GM19397 (cell line): Measurements from ENCODE around the gene ASB18.
"Not testable (repeated sequence)": the region's sequence is repeated elsewhere in the genome, so short reads cannot be mapped to it uniquely, and the experiment has no call there.

ENCODE experiments used
- ATAC-seq: cut with Tn5 transposase; IDR thresholded peaks from one replicate; pipeline ENCODE4 v1.9.1; 2021; ENCODE audit warnings: mild to moderate bottlenecking, moderate library complexity; ENCODE audit not compliant: unreplicated experiment

Gene ASB18

GRCh38 chr2:236264256-236264655 is at the start of gene ASB18:
TSS of gene ASB18 (minus strand) at chr2:236264406. CDS start at chr2:236264345, 61 bp downstream.
- ATAC-seq: no peak

GRCh38 chr2:236311286-236311685 is 47.1 kb upstream of the ASB18 start:
- no peak for ATAC-seq

GRCh38 chr2:236309669-236310029 is 45.4 kb upstream of the ASB18 start:
- no peak for ATAC-seq

GRCh38 chr2:236308855-236309668 is 44.9 kb upstream of the ASB18 start:
- ATAC-seq: no peak

GRCh38 chr2:236307641-236308040 is 43.4 kb upstream of the ASB18 start:
- ATAC-seq: no peak

GRCh38 chr2:236306825-236307540 is 42.8 kb upstream of the ASB18 start:
- no peak for ATAC-seq

- no peak for ATAC-seq
Observed at GRCh38 chr2:236305964-236306605, 41.9 kb upstream of the ASB18 start.

GRCh38 chr2:236305531-236305930 is 41.3 kb upstream of the ASB18 start:
- ATAC-seq: no peak

- ATAC-seq: no peak
Observed at GRCh38 chr2:236303935-236304334, 39.7 kb upstream of the ASB18 start.

GRCh38 chr2:236302555-236302954 is 38.3 kb upstream of the ASB18 start:
- no peak for ATAC-seq

- ATAC-seq: no peak
Observed at GRCh38 chr2:236298924-236299475, 34.8 kb upstream of the ASB18 start.

GRCh38 chr2:236295481-236295880 is 31.3 kb upstream of the ASB18 start:
- ATAC-seq: no peak

GRCh38 chr2:236294647-236295046 is 30.4 kb upstream of the ASB18 start:
- no peak for ATAC-seq

GRCh38 chr2:236293241-236293810 is 29.1 kb upstream of the ASB18 start:
- no peak for ATAC-seq

- ATAC-seq: no peak
Observed at GRCh38 chr2:236291911-236292310, 27.7 kb upstream of the ASB18 start.

GRCh38 chr2:236291476-236291875 is 27.3 kb upstream of the ASB18 start:
- no peak for ATAC-seq

- ATAC-seq: no peak
Observed at GRCh38 chr2:236290742-236291425, 26.7 kb upstream of the ASB18 start.

- no peak for ATAC-seq
Observed at GRCh38 chr2:236289766-236290462, 25.7 kb upstream of the ASB18 start.

GRCh38 chr2:236288373-236288772 is 24.2 kb upstream of the ASB18 start:
- not testable (repeated sequence) for ATAC-seq

GRCh38 chr2:236287656-236288055 is 23.4 kb upstream of the ASB18 start:
- ATAC-seq: no peak
